Measurements from ENCODE around the gene AURKAIP1.

- TF ChIP-seq CTCF (IDR thresholded peaks at IDR 0.05) (no peak), POLR2A (IDR thresholded peaks at IDR 0.05) (no peak)
Observed at GRCh38 chr1:1406101-1406820, 31.3 kb upstream of the AURKAIP1 start.

Data from esophagus squamous epithelium (tissue), 4 donors.